SK-MEL-5 (cell line): ENCODE measurements around the gene NLK. TPM values are rescaled to one million over a fixed set of nuclear protein-coding genes. Genes with fewer than 3 reads are reported as not detected.
"Not testable (repeated sequence)": the region's sequence is repeated elsewhere in the genome, so short reads cannot be mapped to it uniquely, and the experiment has no call there.

ENCODE experiments used
- DNase-seq: peaks from one replicate; pipeline ENCODE4 v3.0.0-alpha.2; 2016; ENCODE audit warnings: low read depth, low spot score
- in situ Hi-C: cut with HindIII; loops from 2 replicates; pipeline ENCODE4 v1.10.0; 2016; ENCODE audit warnings: low sequenced_read_pairs, high pct_unique_total_duplicates, low pct_unique_long_range_greater_than_20kb
- total RNA-seq: library from RNA; depleted of rRNA; stranded (reverse); fragments of >200 nt; shearing (Covaris generic); gene quantifications from 2 replicates; pipeline ENCODE4 v1.2.3, GENCODE V29; 2014

NLK gene
- total RNA-seq, 1 experiment from 2014 or later: 42.4 TPM

GRCh38 chr17:28124962-28125361 lies 82.5 kb downstream of the NLK start:
- in situ Hi-C loops: no loop called here
- DNase-seq: no peak

- in situ Hi-C loops: no loop called here
- no peak for DNase-seq
Measured at GRCh38 chr17:28125526-28126378, 83.3 kb downstream of the NLK start.

GRCh38 chr17:28127196-28127595 lies 84.7 kb downstream of the NLK start:
- no peak for DNase-seq
- in situ Hi-C loops: no loop called here

GRCh38 chr17:28128779-28129178 lies 86.3 kb downstream of the NLK start:
- DNase-seq: peak; percentile 24
- in situ Hi-C loops: no loop called here

- in situ Hi-C loops: no loop called here
Measured at GRCh38 chr17:28130472-28130871, 88.0 kb downstream of the NLK start.

GRCh38 chr17:28131599-28131998 lies 89.1 kb downstream of the NLK start:
- no peak for DNase-seq
- in situ Hi-C loops: no loop called here

More at GRCh38 chr17:28130472-28130871, 88.0 kb downstream of the NLK start:
- no peak for DNase-seq

- DNase-seq: no peak
- in situ Hi-C loops: no loop called here
Measured at GRCh38 chr17:28133562-28133970, 91.1 kb downstream of the NLK start.

GRCh38 chr17:28136923-28137322 lies 94.4 kb downstream of the NLK start:
- in situ Hi-C loops: no loop called here
- DNase-seq: peak; percentile 11

GRCh38 chr17:28139822-28140221 lies 97.3 kb downstream of the NLK start:
- in situ Hi-C loops: no loop called here
- DNase-seq: no peak

- in situ Hi-C loops: no loop called here
- no peak for DNase-seq
Measured at GRCh38 chr17:28141313-28141712, 98.8 kb downstream of the NLK start.

GRCh38 chr17:28141773-28142172 lies 99.3 kb downstream of the NLK start:
- in situ Hi-C loops: no loop called here
- no peak for DNase-seq

GRCh38 chr17:28142305-28142704 lies 99.8 kb downstream of the NLK start:
- in situ Hi-C loops: no loop called here
- no peak for DNase-seq

GRCh38 chr17:28144019-28144418 lies 101.5 kb downstream of the NLK start:
- in situ Hi-C loops: no loop called here

GRCh38 chr17:28145348-28145747 lies 102.9 kb downstream of the NLK start:
- in situ Hi-C loops: no loop called here
- no peak for DNase-seq

More at GRCh38 chr17:28144019-28144418, 101.5 kb downstream of the NLK start:
- no peak for DNase-seq

GRCh38 chr17:28147017-28147416 lies 104.5 kb downstream of the NLK start:
- in situ Hi-C loops: no loop called here
- no peak for DNase-seq

- in situ Hi-C loops: no loop called here
- DNase-seq: no peak
Measured at GRCh38 chr17:28151001-28151400, 108.5 kb downstream of the NLK start.

- DNase-seq: no peak
- in situ Hi-C loops: no loop called here
Measured at GRCh38 chr17:28154214-28154613, 111.7 kb downstream of the NLK start.

- in situ Hi-C loops, DNase-seq: not testable (repeated sequence)
Measured at GRCh38 chr17:28155405-28155804, 112.9 kb downstream of the NLK start.

GRCh38 chr17:28159004-28159403 lies 116.5 kb downstream of the NLK start:
- no peak for DNase-seq
- in situ Hi-C loops: no loop called here
